Lower lobe of right lung (tissue), 2 donors: ENCODE results near the gene PSMA1. TPM values are rescaled to one million over a fixed set of nuclear protein-coding genes. Genes with fewer than 3 reads are reported as not detected.

ENCODE experiments used
- ATAC-seq, 2 donors: fragments of 200-7000 bp; cut with Tn5 transposase; one replicate each; pipeline ENCODE4 v1.9.1; 2020 to 2022; ENCODE audit warnings: mild to moderate bottlenecking in 2 of 2, moderate library complexity in 2 of 2
- DNase-seq: peaks from one replicate; pipeline ENCODE4 v3.0.0-alpha.2; 2020
- H3K27ac ChIP-seq: fragments of 200-600 bp; one replicate; pipeline ENCODE4 v1.8.0; 2022
- H3K27me3 ChIP-seq: fragments of 200-600 bp; one replicate; pipeline ENCODE4 v1.8.0; 2022; ENCODE audit warnings: low read depth
- H3K36me3 ChIP-seq: fragments of 200-600 bp; one replicate; pipeline ENCODE4 v1.8.0; 2022; ENCODE audit warnings: mild to moderate bottlenecking
- H3K4me1 ChIP-seq: fragments of 200-600 bp; one replicate; pipeline ENCODE4 v1.8.0; 2022
- H3K4me3 ChIP-seq: fragments of 200-600 bp; one replicate; pipeline ENCODE4 v1.8.0; 2022; ENCODE audit warnings: mild to moderate bottlenecking
- H3K9me3 ChIP-seq: fragments of 200-600 bp; one replicate; pipeline ENCODE4 v1.8.0; 2022
- intact Hi-C: fragments of 100-400 bp; cut with DNase I; formaldehyde crosslinking; loops from one replicate; pipeline ENCODE4 v1.11.0; 2022
- total RNA-seq: library from RNA; stranded (reverse); fragmentation: NEBNext Ultra II Directional; extraction: Animal tissue kit (Norgen Biotek cat#: 25700); gene quantifications from one replicate; pipeline ENCODE4 v1.2.1, GENCODE V29; 2021
- TF ChIP-seq, protein P1 (sequence below): fragments of 200-600 bp; IDR thresholded peaks from one replicate; pipeline ENCODE4 v1.8.0; 2022; ENCODE audit warnings: antibody characterized with exemption, mild to moderate bottlenecking
- donor health status: DM: no; HTN: yes; CAD: no; lungs with severe emphysema.

The PSMA1 gene
- total RNA-seq, 1 donor from 2014 or later, result 121 TPM

DNA sequence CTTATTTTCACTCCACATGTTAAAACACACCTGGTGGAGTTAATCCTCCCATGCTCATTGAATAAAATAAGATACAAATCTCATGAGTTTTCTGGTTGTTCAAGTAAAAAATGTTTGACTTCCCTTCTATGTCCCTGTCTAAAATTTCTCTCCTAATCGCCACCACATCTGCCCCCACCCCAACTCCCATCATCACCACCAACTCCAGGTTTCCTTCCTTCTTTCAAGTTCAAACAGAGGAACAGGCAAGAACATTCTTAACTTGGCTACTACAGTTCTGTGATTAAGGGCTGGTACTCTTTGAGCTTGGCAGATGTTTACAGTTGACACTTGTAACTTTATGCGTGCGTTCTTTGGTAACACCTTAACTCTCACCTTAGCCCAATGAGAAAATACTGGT is 9.1 kb upstream of the PSMA1 start:
- Histone ChIP-seq H3K4me1 (no peaks in the 10 kb centered on the region), H3K27me3 (no peaks in the 10 kb centered on the region), H3K4me3 (no peak overlapping the region), H3K27ac (no peak overlapping the region), H3K9me3 (no peaks in the 10 kb centered on the region), H3K36me3 (no peaks in the 10 kb centered on the region)
- intact Hi-C loops, result no loop called here
- DNase-seq, result no peak
- TF ChIP-seq, protein P1, sequence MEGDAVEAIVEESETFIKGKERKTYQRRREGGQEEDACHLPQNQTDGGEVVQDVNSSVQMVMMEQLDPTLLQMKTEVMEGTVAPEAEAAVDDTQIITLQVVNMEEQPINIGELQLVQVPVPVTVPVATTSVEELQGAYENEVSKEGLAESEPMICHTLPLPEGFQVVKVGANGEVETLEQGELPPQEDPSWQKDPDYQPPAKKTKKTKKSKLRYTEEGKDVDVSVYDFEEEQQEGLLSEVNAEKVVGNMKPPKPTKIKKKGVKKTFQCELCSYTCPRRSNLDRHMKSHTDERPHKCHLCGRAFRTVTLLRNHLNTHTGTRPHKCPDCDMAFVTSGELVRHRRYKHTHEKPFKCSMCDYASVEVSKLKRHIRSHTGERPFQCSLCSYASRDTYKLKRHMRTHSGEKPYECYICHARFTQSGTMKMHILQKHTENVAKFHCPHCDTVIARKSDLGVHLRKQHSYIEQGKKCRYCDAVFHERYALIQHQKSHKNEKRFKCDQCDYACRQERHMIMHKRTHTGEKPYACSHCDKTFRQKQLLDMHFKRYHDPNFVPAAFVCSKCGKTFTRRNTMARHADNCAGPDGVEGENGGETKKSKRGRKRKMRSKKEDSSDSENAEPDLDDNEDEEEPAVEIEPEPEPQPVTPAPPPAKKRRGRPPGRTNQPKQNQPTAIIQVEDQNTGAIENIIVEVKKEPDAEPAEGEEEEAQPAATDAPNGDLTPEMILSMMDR, result no peak
- no peak for ATAC-seq

DNA sequence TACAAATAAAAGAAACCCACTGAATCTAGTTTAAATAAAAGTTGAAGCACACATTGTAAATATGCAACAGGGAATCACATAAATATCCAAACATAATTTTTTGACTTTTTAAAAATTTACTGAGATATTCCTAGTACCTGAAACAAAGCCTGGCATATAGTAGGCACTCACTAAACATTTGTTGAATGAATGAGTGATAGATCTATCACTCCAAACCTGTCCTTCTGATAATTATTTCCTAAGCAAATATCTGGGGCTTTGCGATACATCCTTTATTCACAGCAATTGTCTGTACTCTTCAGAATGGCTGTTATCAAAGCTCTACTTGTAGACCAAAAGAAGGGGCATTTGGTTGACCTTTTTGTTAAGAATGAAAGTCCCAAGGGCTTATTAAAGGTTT is 2.6 kb upstream of the PSMA1 start:
- Histone ChIP-seq H3K27me3 (no peaks in the 10 kb centered on the region), H3K9me3 (no peaks in the 10 kb centered on the region), H3K27ac (no peak overlapping the region), H3K4me3 (no peak overlapping the region), H3K4me1 (peaks cover 26% of the 10 kb centered on the region), H3K36me3 (peaks cover 6% of the 10 kb centered on the region)
- DNase-seq (no peak), ATAC-seq (no peak)
- intact Hi-C loops, result no loop called here
- TF ChIP-seq, protein P1, result no peak

DNA sequence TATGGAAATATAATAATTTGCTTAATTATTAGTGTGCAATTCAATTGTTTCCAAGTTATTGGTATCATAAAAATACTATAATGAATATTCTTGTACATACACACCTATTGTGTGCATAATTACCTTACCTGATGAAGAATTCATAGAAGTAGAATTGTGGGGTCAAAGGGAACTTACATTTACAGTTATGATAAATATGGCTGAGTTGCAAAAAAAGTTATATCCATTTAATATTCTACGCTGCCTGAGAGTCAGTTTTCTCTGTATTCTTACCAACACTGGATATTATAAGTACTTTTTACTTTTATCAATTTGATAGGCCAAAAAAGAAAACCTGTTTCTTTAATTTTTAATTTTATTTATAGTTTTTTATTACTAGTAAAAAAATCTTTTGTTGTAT is 2.1 kb upstream of the PSMA1 start:
- Histone ChIP-seq H3K27ac (no peak overlapping the region), H3K4me3 (no peak overlapping the region), H3K27me3 (no peaks in the 10 kb centered on the region), H3K9me3 (no peaks in the 10 kb centered on the region), H3K36me3 (peaks cover 11% of the 10 kb centered on the region), H3K4me1 (peaks cover 26% of the 10 kb centered on the region)
- ATAC-seq (no peak), DNase-seq (no peak)
- TF ChIP-seq, protein P1, result no peak
- intact Hi-C loops, result no loop called here

DNA sequence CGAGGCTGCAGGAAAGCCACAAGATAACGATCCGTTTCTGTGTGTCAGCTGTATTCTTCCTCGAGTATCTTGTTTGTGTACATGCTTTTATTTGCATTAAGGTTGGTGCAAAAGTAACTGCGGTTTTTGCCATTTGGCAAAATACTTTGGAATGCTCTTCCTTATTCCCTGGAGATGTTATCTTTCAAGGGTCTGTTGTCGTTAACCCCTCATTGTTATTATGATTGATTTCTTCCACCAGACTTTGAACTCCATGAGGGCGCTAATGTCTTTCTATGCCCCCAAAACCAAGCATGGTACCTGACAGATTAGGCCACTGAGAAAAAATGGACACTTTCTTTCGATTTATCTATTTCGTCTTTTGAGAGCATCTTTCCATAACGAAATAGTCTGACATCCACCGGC is 563 bp upstream of the PSMA1 start:
- peak overlapping the region; percentile 84 for H3K4me3 ChIP-seq
- peaks cover 26% of the 10 kb centered on the region for H3K36me3 ChIP-seq
- ATAC-seq, result no peak
- TF ChIP-seq, protein P1, result no peak
- no peak for DNase-seq
- H3K27me3 ChIP-seq, result no peaks in the 10 kb centered on the region
- intact Hi-C loops, result no loop called here
- H3K27ac ChIP-seq, result peak overlapping the region; percentile 86
- no peaks in the 10 kb centered on the region for H3K9me3 ChIP-seq
- H3K4me1 ChIP-seq, result peaks cover 26% of the 10 kb centered on the region

DNA sequence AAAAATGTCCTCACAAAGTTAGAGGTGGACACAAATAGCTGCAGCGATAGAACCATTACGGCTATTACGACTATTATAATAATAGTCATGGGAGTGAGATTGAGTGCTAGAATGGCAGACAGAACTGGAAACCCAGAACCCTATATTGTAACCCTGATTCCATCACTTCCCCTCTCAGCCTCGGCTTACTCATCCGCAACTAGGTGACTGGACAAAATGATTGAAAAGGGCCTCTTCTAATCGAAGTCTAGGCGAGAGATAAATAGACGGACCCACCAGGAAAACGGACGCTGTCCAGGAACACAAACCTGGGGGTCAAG is 629 bp downstream of the PSMA1 start:
- peak; percentile 26 to 42 for ATAC-seq
- TF ChIP-seq, protein P1, result no peak

DNA sequence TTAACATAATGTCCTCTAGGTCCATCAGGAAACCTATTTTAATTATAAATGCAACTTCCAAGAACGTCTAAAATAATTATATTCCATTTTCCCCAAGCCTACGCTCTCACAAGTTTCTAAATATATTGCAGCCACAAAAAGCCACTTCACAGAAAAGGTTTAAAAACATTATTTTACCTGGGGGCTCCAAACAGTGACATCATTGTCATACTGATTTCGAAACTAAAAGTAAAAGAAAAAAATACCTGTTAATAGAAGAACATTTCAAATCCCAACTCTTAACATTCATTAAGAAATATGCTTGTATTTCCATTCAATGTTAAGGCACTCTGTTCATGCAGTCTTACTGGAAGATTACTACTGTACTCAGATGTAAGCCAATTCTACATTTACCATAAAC is 1.4 kb downstream of the PSMA1 start:
- ATAC-seq (no peak), DNase-seq (no peak)
- intact Hi-C loops, result no loop called here
- Histone ChIP-seq H3K27ac (peak overlapping the region; percentile 86), H3K4me3 (peak overlapping the region; percentile 84), H3K27me3 (no peaks in the 10 kb centered on the region), H3K9me3 (no peaks in the 10 kb centered on the region), H3K36me3 (peaks cover 46% of the 10 kb centered on the region), H3K4me1 (peaks cover 26% of the 10 kb centered on the region)
- TF ChIP-seq, protein P1, result no peak

More for the DNA sequence above, 629 bp downstream of the PSMA1 start:
- Histone ChIP-seq H3K9me3 (no peaks in the 10 kb centered on the region), H3K4me1 (peaks cover 26% of the 10 kb centered on the region), H3K36me3 (peaks cover 38% of the 10 kb centered on the region), H3K4me3 (peak overlapping the region; percentile 84), H3K27me3 (no peaks in the 10 kb centered on the region), H3K27ac (peak overlapping the region; percentile 86)
- intact Hi-C loops, result no loop called here
- DNase-seq, result no peak
